ENCODE measurements around the gene GPC3. TPM values are rescaled to one million over a fixed set of nuclear protein-coding genes. Genes with fewer than 3 reads are reported as not detected.

Gene GPC3
- total RNA-seq, 2 experiments from 2014 or later = 0.40 to 0.72 TPM

GRCh38 chrX:133490955-133491354 lies 494.4 kb downstream of the GPC3 start:
- Mint-ChIP-seq H3K36me3 (no peaks in the 10 kb centered on the region), H3K4me3 (no peak overlapping the region), H3K27me3 (no peaks in the 10 kb centered on the region), H3K27ac (no peak overlapping the region), H3K9me3 (no peaks in the 10 kb centered on the region), H3K4me1 (no peaks in the 10 kb centered on the region)
- POLR2A ChIA-PET = no interaction called here
- no peak for DNase-seq
- no peak for ATAC-seq (ENCODE audit: low read depth)

All from activated naive CD8-positive, alpha-beta T cell treated with anti-CD3 and anti-CD28 coated beads, Interleukin-2, amount 10 ng/mL, durations not matched to agents 7 days and 5 days (primary cell).